Retinal pigment epithelial cell (primary cell): ENCODE measurements around the gene MAPK13.
"Not testable (repeated sequence)": the region's sequence is repeated elsewhere in the genome, so short reads cannot be mapped to it uniquely, and the experiment has no call there.

Experiments
- DNase-seq: peaks from one replicate; pipeline ENCODE4 v3.0.0-alpha.2; 2010; ENCODE audit warnings: low read depth
- H3K4me3 ChIP-seq: 2 replicates; pipeline ENCODE4 v1.5.1; 2011; ENCODE audit warnings: mild to moderate bottlenecking, low read length, control low read depth, moderate library complexity
- TF ChIP-seq, protein P1 (sequence below): conservative IDR thresholded peaks from 2 replicates; pipeline ENCODE4 v1.5.1; 2011; ENCODE audit warnings: low read depth, low read length, control low read depth, inconsistent platforms

MAPK13 gene

DNA sequence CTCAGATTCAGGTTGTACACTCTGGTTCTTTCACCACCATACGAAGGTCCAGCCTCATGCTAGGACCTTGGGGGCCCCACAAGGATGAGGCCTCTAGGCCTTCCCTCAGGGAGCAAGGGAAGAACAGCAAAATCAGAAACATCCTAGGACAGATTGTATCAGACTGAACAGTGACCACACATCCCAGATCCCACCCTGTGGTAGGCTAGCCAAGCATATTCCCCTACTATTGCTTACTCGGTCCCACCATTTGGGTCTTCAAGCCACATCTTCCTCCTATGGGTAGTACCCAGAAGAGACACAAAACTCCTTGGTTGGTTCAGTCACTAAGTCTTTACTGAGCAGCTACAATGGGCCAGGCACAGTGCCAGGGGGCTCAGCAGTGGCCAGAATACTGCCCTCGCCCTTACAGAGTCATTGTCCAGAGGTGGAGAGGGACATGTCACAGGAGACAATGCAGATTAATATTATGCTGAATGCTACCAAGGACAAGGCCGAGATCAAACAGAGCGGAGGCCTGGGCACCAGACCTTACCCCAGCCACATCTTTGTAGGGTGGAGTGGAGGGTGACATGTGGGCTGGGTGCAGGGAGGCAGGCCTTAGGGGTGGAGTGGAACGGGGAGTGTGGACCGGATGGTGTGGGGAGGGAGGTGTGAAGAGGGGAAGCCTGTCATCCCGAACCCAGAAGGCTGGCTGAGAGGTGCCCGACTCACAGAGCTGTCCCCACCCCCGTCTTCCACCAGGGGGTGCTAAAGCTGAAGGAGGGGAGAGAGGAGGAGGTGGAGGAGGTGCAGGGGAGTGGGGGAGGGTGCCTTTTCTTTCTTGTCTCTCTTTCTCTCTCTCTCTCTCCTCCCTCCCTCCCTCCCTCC, 6.8 kb upstream of the MAPK13 start:
- DNase-seq: no peak
- TF ChIP-seq, protein P1, sequence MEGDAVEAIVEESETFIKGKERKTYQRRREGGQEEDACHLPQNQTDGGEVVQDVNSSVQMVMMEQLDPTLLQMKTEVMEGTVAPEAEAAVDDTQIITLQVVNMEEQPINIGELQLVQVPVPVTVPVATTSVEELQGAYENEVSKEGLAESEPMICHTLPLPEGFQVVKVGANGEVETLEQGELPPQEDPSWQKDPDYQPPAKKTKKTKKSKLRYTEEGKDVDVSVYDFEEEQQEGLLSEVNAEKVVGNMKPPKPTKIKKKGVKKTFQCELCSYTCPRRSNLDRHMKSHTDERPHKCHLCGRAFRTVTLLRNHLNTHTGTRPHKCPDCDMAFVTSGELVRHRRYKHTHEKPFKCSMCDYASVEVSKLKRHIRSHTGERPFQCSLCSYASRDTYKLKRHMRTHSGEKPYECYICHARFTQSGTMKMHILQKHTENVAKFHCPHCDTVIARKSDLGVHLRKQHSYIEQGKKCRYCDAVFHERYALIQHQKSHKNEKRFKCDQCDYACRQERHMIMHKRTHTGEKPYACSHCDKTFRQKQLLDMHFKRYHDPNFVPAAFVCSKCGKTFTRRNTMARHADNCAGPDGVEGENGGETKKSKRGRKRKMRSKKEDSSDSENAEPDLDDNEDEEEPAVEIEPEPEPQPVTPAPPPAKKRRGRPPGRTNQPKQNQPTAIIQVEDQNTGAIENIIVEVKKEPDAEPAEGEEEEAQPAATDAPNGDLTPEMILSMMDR: peak; percentile 83
- no peak overlapping the region for H3K4me3 ChIP-seq

DNA sequence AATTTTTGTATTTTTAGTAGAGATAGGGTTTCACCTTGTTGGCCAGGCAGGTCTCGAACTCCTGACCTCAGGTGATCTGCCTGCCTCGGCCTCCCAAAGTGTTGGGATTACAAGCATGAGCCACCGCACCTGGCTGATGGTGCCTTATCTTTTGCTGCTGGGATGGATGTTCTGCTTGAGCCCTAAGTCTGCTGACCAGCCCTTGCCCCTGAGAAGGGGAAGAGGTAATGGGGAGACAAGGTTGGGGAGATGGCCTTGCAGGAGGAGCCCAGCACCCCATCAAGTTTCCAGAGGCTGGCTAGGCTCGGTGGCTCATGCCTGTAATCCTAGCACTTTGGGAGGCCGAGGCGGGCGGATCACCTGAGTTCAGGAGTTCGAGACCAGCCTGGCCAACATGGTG, 6.0 kb upstream of the MAPK13 start:
- DNase-seq, H3K4me3 ChIP-seq: not testable (repeated sequence)

DNA sequence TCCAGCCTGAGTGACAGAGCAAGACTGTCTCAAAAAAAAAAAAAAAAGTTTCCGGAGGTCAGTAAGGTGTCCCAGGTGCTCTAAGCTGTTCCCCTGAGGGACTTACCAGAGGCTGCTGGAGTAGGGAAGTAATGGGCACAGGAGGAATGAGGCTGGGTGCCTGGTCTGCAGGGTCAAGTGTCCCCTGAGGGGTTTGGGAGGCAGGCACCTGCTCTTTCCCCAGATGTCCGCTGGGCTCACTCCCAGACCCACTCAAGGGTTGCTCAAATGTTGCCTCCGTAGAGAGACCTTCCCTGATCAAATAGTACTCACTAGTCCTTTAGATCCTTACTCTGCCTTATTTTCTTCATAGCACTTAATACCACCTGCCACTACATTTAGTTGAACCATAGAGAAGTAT, 5.4 kb upstream of the MAPK13 start:
- no peak for DNase-seq
- TF ChIP-seq, protein P1: no peak
- H3K4me3 ChIP-seq: no peak overlapping the region

DNA sequence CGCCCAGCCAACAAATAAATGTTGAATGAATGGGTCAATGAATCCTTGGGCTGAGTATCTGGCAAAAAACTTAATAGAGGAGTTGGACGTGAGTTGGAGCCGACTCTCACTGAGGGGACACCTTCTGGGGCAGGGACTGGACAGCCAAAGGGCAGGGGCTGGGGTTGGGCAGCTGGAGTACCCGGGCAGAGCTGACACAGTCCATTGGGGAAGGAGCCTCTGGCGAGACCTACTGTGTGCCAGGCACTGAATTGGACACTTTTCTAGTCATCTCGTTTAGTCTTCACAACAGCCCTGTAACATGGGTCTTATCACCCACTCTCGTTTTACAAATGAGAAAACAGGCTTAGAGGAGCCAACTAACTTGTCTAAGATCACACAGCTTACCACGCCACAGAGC, 4.7 kb upstream of the MAPK13 start:
- H3K4me3 ChIP-seq: no peak overlapping the region
- TF ChIP-seq, protein P1: no peak
- no peak for DNase-seq

DNA sequence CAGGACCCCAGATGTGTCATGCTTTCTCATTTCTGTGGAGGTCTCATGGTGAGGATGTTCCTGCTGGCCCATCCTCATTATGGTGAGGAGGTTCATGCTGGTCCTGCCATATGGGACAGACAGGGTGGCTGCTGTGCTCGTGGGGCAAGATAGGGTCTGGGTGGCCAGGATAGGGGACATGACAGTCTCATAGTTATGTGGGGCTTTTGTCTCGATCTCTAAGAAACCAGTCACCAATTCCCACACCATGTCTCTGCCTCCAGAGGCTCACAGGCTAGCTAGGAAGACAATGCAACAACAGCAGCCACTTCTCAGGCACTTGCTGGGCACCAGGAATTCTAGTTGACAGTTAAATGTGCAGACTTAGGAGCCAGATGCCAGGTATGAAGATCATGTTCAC, 4.2 kb upstream of the MAPK13 start:
- DNase-seq: no peak
- TF ChIP-seq, protein P1: no peak
- no peak overlapping the region for H3K4me3 ChIP-seq

DNA sequence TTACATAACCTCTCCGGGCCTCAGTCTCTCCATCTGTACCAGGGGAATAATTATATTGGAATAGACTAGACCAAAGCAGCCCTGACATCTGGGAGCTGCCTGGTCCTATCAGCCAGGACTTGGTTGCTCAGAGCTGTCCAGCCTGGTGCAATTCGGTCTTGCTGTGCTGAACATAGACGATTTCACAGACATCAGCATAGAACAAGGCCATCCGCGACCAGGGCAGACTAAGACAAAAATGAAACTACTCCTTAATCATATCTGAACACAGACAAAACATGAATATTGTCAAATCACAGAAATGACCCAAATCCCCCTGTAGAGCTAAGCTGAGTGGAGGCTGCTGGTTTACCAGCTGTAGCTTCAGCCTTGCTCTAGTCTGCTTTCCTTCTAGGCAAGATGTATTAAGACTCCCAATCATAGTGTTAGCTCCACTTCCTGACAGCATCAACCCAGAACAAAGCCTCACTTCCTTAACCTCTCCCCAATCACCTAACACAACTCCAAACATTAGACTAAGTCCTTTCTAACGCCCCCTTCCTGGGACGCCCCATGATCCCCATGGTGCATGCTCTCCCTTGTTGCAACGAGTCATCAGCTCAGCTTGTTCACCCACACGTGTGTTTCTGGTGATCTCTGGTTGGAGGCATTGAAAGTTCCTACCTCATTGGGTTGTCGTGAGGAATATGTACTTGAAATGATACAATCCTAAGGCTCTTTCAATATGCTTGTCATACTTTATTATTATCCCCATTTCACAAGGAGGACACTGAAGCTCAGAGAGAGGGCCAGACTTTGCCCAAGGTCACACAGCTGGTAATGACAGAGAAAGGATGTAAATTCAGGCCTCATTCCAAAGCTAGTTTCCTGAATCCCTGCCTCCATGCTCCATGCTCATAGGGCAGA, 3.5 kb upstream of the MAPK13 start:
- TF ChIP-seq, protein P1: no peak
- no peak overlapping the region for H3K4me3 ChIP-seq
- no peak for DNase-seq

DNA sequence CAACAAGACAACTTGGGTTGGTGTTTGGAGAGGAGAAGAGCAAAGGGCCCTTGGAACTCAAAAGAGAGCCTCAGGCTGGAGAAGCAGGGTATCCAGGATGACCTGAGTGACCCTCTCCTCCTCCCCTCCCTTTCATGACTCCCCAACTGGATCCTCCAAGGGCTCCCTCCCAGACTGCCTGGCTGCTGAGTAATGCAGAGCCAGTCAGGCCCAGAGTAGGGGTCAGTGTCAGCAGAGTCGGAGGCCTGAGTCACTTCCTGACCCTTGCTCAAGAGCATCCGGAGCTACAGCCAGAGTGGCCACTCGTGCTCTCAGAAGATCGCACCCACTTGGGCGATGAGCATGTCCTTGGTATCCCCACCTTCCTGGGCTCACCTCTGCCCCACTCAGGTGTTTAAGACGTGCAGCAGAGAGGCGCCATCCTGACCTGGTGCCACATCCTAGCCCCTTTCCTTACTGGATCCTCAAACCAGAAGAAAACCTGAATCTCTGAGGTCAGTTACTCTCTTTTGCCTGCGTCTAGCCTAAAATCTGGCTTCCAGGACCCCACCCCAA, 2.8 kb upstream of the MAPK13 start:
- TF ChIP-seq, protein P1: no peak
- DNase-seq: no peak
- no peak overlapping the region for H3K4me3 ChIP-seq
